Activated B cell treated with CpG ODN at 0.5 μM for 24 hours (primary cell): ENCODE data around the gene ZNF674. TPM values are rescaled to one million over a fixed set of nuclear protein-coding genes. Genes with fewer than 3 reads are reported as not detected.
A peak's percentile ranks its signal among the peaks of the same experiment; 100 is the strongest.

ENCODE experiments used
- ATAC-seq: fragments of 200-7000 bp; cut with Tn5 transposase; one replicate; pipeline ENCODE4 v1.10.0; 2021; ENCODE audit warnings: low read depth, mild to moderate bottlenecking, moderate library complexity
- CTCF ChIA-PET: fragments of 350-600 bp; sonication (Branson Sonifier 250); formaldehyde crosslinking; loops from one replicate; lab custom pipeline; 2021; ENCODE audit warnings: antibody characterized with exemption; lab: Charles Lee
- POLR2A ChIA-PET: fragments of 350-600 bp; sonication (Branson Sonifier 250); formaldehyde crosslinking; loops from one replicate; lab custom pipeline; 2021; ENCODE audit warnings: antibody characterized with exemption; lab: Charles Lee
- DNase-seq: peaks from one replicate; pipeline ENCODE4 v3.0.0; 2022
- H3K27ac Mint-ChIP-seq: one replicate; pipeline ENCODE4 v1.8.0; 2020; ENCODE audit warnings: mixed read lengths
- H3K27me3 Mint-ChIP-seq: one replicate; pipeline ENCODE4 v1.8.0; 2021; ENCODE audit warnings: mixed read lengths
- H3K36me3 Mint-ChIP-seq: one replicate; pipeline ENCODE4 v1.8.0; 2021; ENCODE audit warnings: low read depth, mixed read lengths
- H3K4me1 Mint-ChIP-seq: one replicate; pipeline ENCODE4 v1.8.0; 2021; ENCODE audit warnings: mixed read lengths
- H3K4me3 Mint-ChIP-seq: one replicate; pipeline ENCODE4 v1.8.0; 2020; ENCODE audit warnings: mild to moderate bottlenecking, mixed read lengths
- H3K9me3 Mint-ChIP-seq: one replicate; pipeline ENCODE4 v1.8.0; 2020; ENCODE audit warnings: mixed read lengths
- CTCF ChIP-seq: fragments of 200-600 bp; IDR thresholded peaks from one replicate; pipeline ENCODE4 v1.8.0; 2022; ENCODE audit warnings: antibody characterized with exemption, mild to moderate bottlenecking
- intact Hi-C: fragments of 100-400 bp; cut with micrococcal nuclease; formaldehyde crosslinking; loops from one replicate; pipeline ENCODE4 v1.15.1; 2024
- total RNA-seq: library from RNA; stranded (reverse); gene quantifications from 2 replicates; pipeline ENCODE4 v1.2.3, GENCODE V29; 2022

Gene ZNF674
- total RNA-seq, 1 donor from 2014 or later: 1.6 TPM

- ChIA-PET CTCF (interaction anchor here (1.0 to 1.9 kb wide), 5 partner anchors 9 to 224 kb away, joined by 3 to 15 read pairs (median 6); no protein-coding TSS in a partner anchor), POLR2A (interaction anchor here (0.5 to 3.5 kb wide), 5 partner anchors 9 to 186 kb away, joined by 4 to 46 read pairs (median 7); no protein-coding TSS in a partner anchor)
- H3K27ac Mint-ChIP-seq: peak overlapping the region; percentile 91
- no peaks in the 10 kb centered on the region for H3K9me3 Mint-ChIP-seq
- intact Hi-C loops: loop anchor here (1.0 to 5.0 kb wide), 7 partner anchors 9 to 396 kb away; partner anchors contain the start of genes SLC9A7 and ZNF674
- peaks cover 4% of the 10 kb centered on the region for H3K36me3 Mint-ChIP-seq
- TF ChIP-seq CTCF: no peak
- peak overlapping the region; percentile 85 for H3K4me3 Mint-ChIP-seq
- ATAC-seq (no peak), DNase-seq (no peak)
- H3K4me1 Mint-ChIP-seq: peaks cover 39% of the 10 kb centered on the region
- H3K27me3 Mint-ChIP-seq: no peaks in the 10 kb centered on the region
Observed at GRCh38 chrX:46571423-46572339, 26.5 kb upstream of the ZNF674 start.

- Mint-ChIP-seq H3K36me3 (no peaks in the 10 kb centered on the region), H3K9me3 (no peaks in the 10 kb centered on the region), H3K4me1 (peaks cover 27% of the 10 kb centered on the region), H3K27me3 (peaks cover 3% of the 10 kb centered on the region), H3K27ac (no peak overlapping the region), H3K4me3 (no peak overlapping the region)
- ChIA-PET CTCF (no interaction called here), POLR2A (no interaction called here)
- DNase-seq (no peak), ATAC-seq (no peak)
- intact Hi-C loops: loop anchor here (5.0 kb wide), 4 partner anchors 58 to 398 kb away; partner anchors contain the start of gene SLC9A7
- no peak for TF ChIP-seq CTCF
Observed at GRCh38 chrX:46569621-46570020, 24.4 kb upstream of the ZNF674 start.

GRCh38 chrX:46567388-46567787 is 22.2 kb upstream of the ZNF674 start:
- ChIA-PET CTCF (no interaction called here), POLR2A (interaction anchor here (0.6 kb wide), 1 partner anchor 66 kb away, joined by 7 read pairs; no protein-coding TSS in a partner anchor)
- Mint-ChIP-seq H3K4me1 (peaks cover 24% of the 10 kb centered on the region), H3K27ac (no peak overlapping the region), H3K27me3 (peaks cover 5% of the 10 kb centered on the region), H3K36me3 (no peaks in the 10 kb centered on the region), H3K4me3 (no peak overlapping the region), H3K9me3 (no peaks in the 10 kb centered on the region)
- DNase-seq (no peak), ATAC-seq (no peak)
- no peak for TF ChIP-seq CTCF
- intact Hi-C loops: no loop called here

GRCh38 chrX:46561824-46562657 is 16.8 kb upstream of the ZNF674 start:
- ATAC-seq (peak; percentile 96), DNase-seq (no peak)
- no peak for TF ChIP-seq CTCF
- no peaks in the 10 kb centered on the region for H3K36me3 Mint-ChIP-seq
- POLR2A ChIA-PET: interaction anchor here (0.6 to 2.8 kb wide), 7 partner anchors 10 to 986 kb away, joined by 3 to 46 read pairs (median 4); partner anchors contain the start of gene ZNF674
- no peaks in the 10 kb centered on the region for H3K9me3 Mint-ChIP-seq
- H3K27me3 Mint-ChIP-seq: peaks cover 12% of the 10 kb centered on the region
- H3K27ac Mint-ChIP-seq: peak overlapping the region; percentile 70
- intact Hi-C loops: loop anchor here (1.0 kb wide), 2 partner anchors 10 to 17 kb away; partner anchors contain the start of gene ZNF674
- CTCF ChIA-PET: interaction anchor here (0.9 to 1.9 kb wide), 3 partner anchors 10 to 80 kb away, joined by 3 to 15 read pairs (median 4); no protein-coding TSS in a partner anchor
- H3K4me3 Mint-ChIP-seq: peak overlapping the region; percentile 39
- H3K4me1 Mint-ChIP-seq: peaks cover 17% of the 10 kb centered on the region
